Measurements from ENCODE around the gene EFNA5.

GRCh38 chr5:107546719-107547118 lies 124.0 kb downstream of the EFNA5 start:
- TF ChIP-seq PATZ1 (CRISPR knock-in tag; IDR thresholded peaks at IDR 0.05; ENCODE audit: borderline replicate concordance) = no peak
- TF ChIP-seq RARB (CRISPR knock-in tag; IDR thresholded peaks at IDR 0.05) = no peak
- TF ChIP-seq ZC3H10 (CRISPR knock-in tag; IDR thresholded peaks at IDR 0.05) = no peak
- TF ChIP-seq ZFP30 (CRISPR knock-in tag; IDR thresholded peaks at IDR 0.05) = no peak
- TF ChIP-seq SNAI2 (CRISPR knock-in tag; IDR thresholded peaks at IDR 0.05) = no peak
